HUES48 (cell line): ENCODE data around the gene PLA2G4C.

Source experiments
- H3K27ac ChIP-seq: one replicate; pipeline ENCODE4 v1.7.0; 2013; ENCODE audit warnings: low read depth, low read length, inconsistent platforms
- H3K27me3 ChIP-seq: 2 replicates; pipeline ENCODE4 v1.6.1; 2013; ENCODE audit warnings: mild to moderate bottlenecking, low read length; ENCODE audit not compliant: control insufficient read depth, insufficient read depth
- H3K36me3 ChIP-seq: 2 replicates; pipeline ENCODE4 v1.6.1; 2013; ENCODE audit warnings: low read length; ENCODE audit not compliant: control insufficient read depth, insufficient read depth
- H3K4me1 ChIP-seq: 2 replicates; pipeline ENCODE4 v1.6.1; 2013; ENCODE audit warnings: mild to moderate bottlenecking, low read length; ENCODE audit not compliant: control insufficient read depth, insufficient read depth
- H3K4me3 ChIP-seq: 2 replicates; pipeline ENCODE4 v1.5.1; 2013; ENCODE audit warnings: mild to moderate bottlenecking, low read depth, low read length
- H3K9ac ChIP-seq: 2 replicates; pipeline ENCODE4 v1.6.1; 2013; ENCODE audit warnings: mild to moderate bottlenecking, low read depth, low read length, moderate library complexity
- H3K9me3 ChIP-seq: 2 replicates; pipeline ENCODE4 v1.6.1; 2013; ENCODE audit warnings: low read length; ENCODE audit not compliant: control insufficient read depth, insufficient read depth

Gene PLA2G4C

GRCh38 chr19:48023011-48023410, 87.6 kb downstream of the PLA2G4C start:
- Histone ChIP-seq H3K9ac (no peak overlapping the region), H3K9me3 (peaks cover 17% of the 10 kb centered on the region), H3K27ac (no peak overlapping the region), H3K4me1 (no peaks in the 10 kb centered on the region), H3K27me3 (no peaks in the 10 kb centered on the region), H3K36me3 (no peaks in the 10 kb centered on the region), H3K4me3 (no peak overlapping the region)

- no peak overlapping the region for H3K27ac ChIP-seq
- no peaks in the 10 kb centered on the region for H3K36me3 ChIP-seq
- H3K9ac ChIP-seq: no peak overlapping the region
- H3K4me1 ChIP-seq: no peaks in the 10 kb centered on the region
- H3K9me3 ChIP-seq: peaks cover 19% of the 10 kb centered on the region
- H3K4me3 ChIP-seq: no peak overlapping the region
- no peaks in the 10 kb centered on the region for H3K27me3 ChIP-seq
These were observed 89.9 kb downstream of the PLA2G4C start for GRCh38 chr19:48020686-48021085.

GRCh38 chr19:48010932-48011758, 99.5 kb downstream of the PLA2G4C start:
- H3K9ac ChIP-seq: no peak overlapping the region
- peaks cover 46% of the 10 kb centered on the region for H3K9me3 ChIP-seq
- no peaks in the 10 kb centered on the region for H3K27me3 ChIP-seq
- H3K36me3 ChIP-seq: no peaks in the 10 kb centered on the region
- H3K27ac ChIP-seq: no peak overlapping the region
- no peak overlapping the region for H3K4me3 ChIP-seq
- no peaks in the 10 kb centered on the region for H3K4me1 ChIP-seq

GRCh38 chr19:48006762-48007161, 103.9 kb downstream of the PLA2G4C start:
- Histone ChIP-seq H3K36me3 (no peaks in the 10 kb centered on the region), H3K4me3 (no peak overlapping the region), H3K27ac (no peak overlapping the region), H3K9ac (no peak overlapping the region), H3K4me1 (no peaks in the 10 kb centered on the region), H3K27me3 (no peaks in the 10 kb centered on the region), H3K9me3 (peaks cover 53% of the 10 kb centered on the region)

- H3K4me3 ChIP-seq: no peak overlapping the region
- H3K27ac ChIP-seq: no peak overlapping the region
- H3K36me3 ChIP-seq: no peaks in the 10 kb centered on the region
- H3K27me3 ChIP-seq: no peaks in the 10 kb centered on the region
- no peak overlapping the region for H3K9ac ChIP-seq
- H3K4me1 ChIP-seq: no peaks in the 10 kb centered on the region
- peaks cover 39% of the 10 kb centered on the region for H3K9me3 ChIP-seq
These were observed 106.4 kb downstream of the PLA2G4C start for GRCh38 chr19:48004236-48004635.

- Histone ChIP-seq H3K27me3 (no peaks in the 10 kb centered on the region), H3K4me1 (no peaks in the 10 kb centered on the region), H3K9me3 (peaks cover 36% of the 10 kb centered on the region), H3K9ac (no peak overlapping the region), H3K27ac (no peak overlapping the region), H3K4me3 (no peak overlapping the region), H3K36me3 (no peaks in the 10 kb centered on the region)
These were observed 109.8 kb downstream of the PLA2G4C start for GRCh38 chr19:48000846-48001245.

- Histone ChIP-seq H3K4me1 (no peaks in the 10 kb centered on the region), H3K4me3 (no peak overlapping the region), H3K27me3 (no peaks in the 10 kb centered on the region), H3K9ac (no peak overlapping the region), H3K36me3 (no peaks in the 10 kb centered on the region), H3K27ac (no peak overlapping the region), H3K9me3 (peaks cover 39% of the 10 kb centered on the region)
These were observed 111.8 kb downstream of the PLA2G4C start for GRCh38 chr19:47998800-47999199.
